Epidermal melanocyte (primary cell): ENCODE results near the gene COL18A1.
"Not testable (repeated sequence)": the region's sequence is repeated elsewhere in the genome, so short reads cannot be mapped to it uniquely, and the experiment has no call there.

Source experiments
- DNase-seq: peaks from one replicate; pipeline ENCODE4 v3.0.0; 2011; ENCODE audit warnings: low spot score; ENCODE audit not compliant: insufficient read length

The COL18A1 gene

GRCh38 chr21:45367402-45368351, 37.3 kb upstream of the COL18A1 start:
- no peak for DNase-seq

DNA sequence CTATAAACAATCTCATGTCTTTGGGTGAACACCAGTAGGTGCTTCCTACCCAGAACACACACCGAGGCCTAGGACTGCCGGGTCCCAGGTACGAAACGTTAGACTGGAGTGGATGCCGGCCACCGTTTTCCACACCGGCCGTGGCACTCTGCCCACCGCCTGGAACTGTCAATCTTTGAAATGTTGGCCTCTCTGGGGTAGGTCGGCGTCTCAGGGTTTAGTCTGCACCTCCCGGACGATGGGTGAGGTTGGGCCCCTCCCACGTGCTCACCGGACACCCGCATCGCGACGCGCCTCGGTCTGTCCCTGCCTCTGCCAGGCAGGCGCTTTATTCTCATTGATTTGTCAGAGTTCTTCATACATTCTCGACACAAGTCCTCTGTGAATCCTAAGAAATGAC, 35.9 kb upstream of the COL18A1 start:
- DNase-seq = not testable (repeated sequence)

GRCh38 chr21:45370575-45370974, 34.4 kb upstream of the COL18A1 start:
- DNase-seq = no peak

DNA sequence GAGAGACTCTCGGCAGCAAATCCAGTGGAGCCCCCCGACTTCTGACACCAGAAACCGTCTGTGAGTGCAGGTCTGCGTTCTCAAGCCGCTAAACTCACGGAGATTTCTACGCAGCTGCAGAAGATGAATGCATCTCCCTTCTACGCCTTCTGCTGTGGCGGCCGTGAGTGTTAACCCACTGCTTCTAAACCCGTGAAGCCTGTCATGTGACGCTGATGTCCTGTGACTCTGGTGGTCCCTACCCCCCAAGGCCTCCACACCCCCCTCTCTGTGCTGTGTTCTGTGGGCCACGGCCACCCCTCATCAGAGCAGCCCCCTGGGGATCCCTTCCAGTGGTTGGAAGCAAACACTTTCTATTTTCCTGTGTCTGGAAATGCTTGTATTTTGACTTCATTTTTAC, 33.9 kb upstream of the COL18A1 start:
- DNase-seq = no peak

- no peak for DNase-seq
Observed at GRCh38 chr21:45371655-45372054, 33.3 kb upstream of the COL18A1 start.

GRCh38 chr21:45372732-45373355, 32.1 kb upstream of the COL18A1 start:
- DNase-seq = no peak

GRCh38 chr21:45373991-45374816, 30.8 kb upstream of the COL18A1 start:
- no peak for DNase-seq

DNA sequence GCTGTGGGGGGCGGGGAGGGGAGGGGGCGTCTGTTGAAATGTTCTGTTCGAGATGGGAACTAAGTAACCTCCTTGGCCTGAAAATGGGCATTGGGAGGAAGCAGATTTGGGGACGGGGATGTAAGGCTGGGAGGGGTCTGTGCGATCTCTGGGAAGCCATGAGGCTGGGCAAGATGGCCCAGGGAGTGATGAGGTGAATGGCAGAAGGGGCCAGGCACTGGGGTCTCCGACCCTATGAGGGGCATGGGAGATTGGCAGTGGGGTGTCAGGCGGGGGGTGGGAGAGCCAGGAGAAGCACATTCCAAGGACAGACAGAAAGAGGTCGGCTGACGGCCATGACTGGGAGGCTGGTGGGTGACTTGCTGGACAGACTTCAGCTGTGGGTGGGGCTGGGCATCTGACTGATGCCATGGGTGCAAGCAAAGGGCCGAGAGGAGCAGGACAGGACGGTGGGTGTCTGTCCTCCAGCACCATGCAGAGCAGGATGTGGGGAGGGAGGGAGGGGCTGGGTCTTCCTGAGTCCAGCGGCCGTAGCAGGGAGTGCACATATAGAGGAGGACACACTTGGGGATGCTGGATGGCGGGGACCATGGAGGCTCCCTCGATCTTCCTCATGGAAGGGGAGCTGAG, 30.0 kb upstream of the COL18A1 start:
- DNase-seq = no peak

GRCh38 chr21:45376459-45377324, 28.3 kb upstream of the COL18A1 start:
- no peak for DNase-seq

GRCh38 chr21:45377325-45377709, 27.6 kb upstream of the COL18A1 start:
- DNase-seq = no peak

DNA sequence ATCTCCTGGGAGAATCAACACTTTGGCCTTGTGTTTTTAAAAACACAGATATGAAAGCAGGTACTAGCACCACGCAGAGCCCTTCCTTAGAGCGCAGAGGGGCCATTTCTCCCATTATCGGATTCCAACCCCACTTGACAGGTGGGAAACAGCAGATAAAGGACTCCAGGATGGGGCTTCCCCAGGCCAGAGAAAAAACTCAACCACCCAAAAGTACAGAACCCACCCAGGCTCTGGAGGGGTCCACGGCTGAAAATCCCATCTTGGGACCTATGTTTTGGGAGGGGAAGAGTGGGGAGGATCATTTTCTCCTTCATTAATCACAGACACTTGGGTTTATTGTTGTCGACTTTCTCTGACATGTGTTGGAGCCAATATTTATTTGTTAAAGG, 27.1 kb upstream of the COL18A1 start:
- DNase-seq = no peak

- DNase-seq = peak; percentile 86
Observed at GRCh38 chr21:45378258-45378966, 26.6 kb upstream of the COL18A1 start.

DNA sequence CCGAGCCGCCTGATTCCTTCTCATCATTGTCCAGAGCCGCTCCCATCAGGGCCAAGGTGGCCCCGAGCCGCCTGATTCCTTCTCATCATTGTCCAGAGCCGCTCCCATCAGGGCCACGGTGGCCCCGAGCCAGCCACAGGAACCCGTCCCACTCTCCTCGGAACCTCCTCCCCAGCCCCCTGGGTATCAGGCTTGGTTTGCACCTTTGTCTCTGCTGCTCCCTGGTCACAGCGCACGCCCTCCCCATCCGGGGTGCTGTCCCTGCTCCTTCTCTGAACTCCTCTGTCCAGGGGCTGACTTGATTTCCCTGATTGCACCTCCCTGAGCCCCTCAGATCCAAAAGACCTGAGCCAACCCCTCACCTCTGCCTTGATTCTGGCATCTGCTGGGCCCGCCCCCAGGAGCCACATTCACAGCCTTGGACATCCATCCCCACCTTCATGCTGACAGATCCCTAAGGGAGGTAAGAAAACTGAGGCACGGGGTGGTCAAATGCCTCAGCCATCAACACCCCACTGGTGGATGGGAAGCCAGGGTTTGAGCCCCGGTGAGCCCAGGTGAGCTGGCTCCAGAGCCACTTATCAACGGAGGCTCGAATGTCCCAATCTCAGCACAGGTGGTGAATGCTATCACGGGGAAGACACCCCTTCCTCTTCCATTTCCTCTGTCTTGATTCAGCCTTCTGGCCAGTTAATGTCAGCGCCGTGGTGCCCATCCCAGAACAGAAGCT, 25.6 kb upstream of the COL18A1 start:
- no peak for DNase-seq

DNA sequence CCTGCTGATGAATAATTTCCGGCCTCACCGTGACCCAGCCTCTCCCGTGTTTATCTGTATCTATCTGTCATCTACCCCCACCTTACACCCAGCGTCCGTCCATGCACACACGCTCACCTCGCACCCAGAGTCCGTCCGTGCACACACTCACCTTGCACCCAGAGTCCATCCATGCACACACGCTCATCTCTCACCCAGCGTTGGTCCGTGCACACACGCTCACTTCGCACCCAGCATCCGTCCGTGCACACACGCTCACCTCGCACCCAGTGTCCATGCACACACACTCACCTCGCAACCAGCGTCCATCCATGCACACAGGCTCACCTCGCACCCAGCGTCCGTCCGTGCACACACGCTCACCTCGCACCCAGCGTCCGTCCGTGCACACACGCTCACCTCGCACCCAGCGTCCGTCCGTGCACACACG, 25.0 kb upstream of the COL18A1 start:
- no peak for DNase-seq

DNA sequence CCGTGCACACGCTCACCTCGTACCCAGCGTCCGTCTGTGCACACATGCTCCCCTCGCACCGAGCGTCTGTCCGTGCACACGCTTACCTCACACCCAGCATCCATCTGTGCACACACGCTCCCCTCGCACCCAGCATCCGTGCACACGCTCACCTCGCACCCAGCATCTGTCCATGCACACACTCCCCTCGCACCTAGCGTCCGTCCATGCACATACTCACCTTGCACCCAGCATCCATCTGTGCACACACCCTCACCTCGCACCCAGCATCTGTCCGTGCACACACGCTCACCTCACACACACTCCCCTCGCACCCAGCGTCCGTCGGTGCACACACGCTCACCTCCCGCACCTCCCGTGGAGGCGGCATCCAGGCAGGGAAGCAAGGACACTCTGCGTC, 24.4 kb upstream of the COL18A1 start:
- DNase-seq = no peak

GRCh38 chr21:45381036-45381787, 23.8 kb upstream of the COL18A1 start:
- no peak for DNase-seq

GRCh38 chr21:45381865-45382696, 22.9 kb upstream of the COL18A1 start:
- DNase-seq = no peak

GRCh38 chr21:45382697-45382997, 22.3 kb upstream of the COL18A1 start:
- DNase-seq = no peak
